GM21786 (cell line): ENCODE data around the gene SLC38A7.
A peak's percentile ranks its signal among the peaks of the same experiment; 100 is the strongest.
"Not testable (repeated sequence)": the region's sequence is repeated elsewhere in the genome, so short reads cannot be mapped to it uniquely, and the experiment has no call there.

ENCODE experiments used
- ATAC-seq: cut with Tn5 transposase; IDR thresholded peaks from one replicate; pipeline ENCODE4 v1.9.1; 2021; ENCODE audit not compliant: unreplicated experiment

Gene SLC38A7

DNA sequence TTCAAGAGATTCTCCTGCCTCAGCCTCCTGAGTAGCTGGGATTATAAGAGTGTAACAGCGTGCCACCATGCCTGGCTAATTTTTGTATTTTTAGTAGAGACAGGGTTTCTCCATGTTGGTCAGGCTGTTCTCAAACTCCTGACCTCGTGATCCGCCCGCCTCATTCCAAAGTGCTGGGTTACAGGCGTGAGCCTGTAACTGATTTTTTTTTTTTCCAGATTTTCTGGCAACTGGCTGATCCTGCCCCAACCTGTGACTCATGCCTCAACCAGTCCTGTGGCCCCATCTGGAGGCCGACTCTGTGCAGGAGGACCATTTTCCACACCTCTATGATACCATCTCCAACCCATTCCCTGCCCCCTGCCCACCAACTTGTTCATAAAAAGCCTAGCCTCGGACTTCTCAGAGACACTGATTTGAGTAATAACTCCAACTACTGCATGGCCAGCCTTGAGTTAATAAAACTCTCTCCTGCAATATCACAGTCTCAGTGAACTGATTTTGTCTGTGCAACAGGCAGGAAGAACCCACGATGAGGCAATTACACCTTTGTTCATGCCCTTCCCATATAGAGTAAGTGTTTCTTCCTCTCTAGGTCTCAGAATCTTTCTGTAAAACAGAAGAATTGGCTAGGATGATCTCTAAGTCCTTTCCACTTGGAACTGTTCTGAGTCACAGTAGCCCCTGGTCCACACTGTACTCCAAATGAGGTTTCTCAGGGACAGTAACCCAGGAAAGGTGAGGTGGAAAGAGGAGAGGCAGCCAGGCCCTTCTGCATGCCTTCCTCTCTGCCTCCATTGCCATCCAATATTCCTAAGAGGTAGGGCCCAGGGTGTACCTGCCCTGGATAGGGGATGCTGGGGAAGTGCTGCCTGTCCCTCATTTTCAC, 46.2 kb downstream of the SLC38A7 start:
- ATAC-seq: no peak

DNA sequence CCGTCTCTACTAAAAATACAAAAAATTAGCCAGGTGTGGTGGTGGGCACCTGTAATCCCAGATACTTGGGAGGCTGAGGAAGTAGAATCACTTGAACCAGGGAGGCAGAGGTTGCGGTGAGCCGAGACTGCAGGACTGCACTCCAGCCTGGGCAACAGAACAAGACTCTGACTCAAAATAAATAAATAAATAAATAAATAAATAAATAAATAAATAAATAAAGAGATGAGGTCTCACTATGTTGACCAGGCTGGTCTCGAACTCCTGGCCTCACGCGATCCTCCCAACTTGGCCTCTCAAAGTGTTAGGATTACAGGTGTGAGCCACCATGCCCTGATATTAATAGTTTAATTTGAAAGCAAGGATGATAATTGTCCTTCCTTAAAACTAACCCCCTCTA, 47.5 kb downstream of the SLC38A7 start:
- ATAC-seq: not testable (repeated sequence)

DNA sequence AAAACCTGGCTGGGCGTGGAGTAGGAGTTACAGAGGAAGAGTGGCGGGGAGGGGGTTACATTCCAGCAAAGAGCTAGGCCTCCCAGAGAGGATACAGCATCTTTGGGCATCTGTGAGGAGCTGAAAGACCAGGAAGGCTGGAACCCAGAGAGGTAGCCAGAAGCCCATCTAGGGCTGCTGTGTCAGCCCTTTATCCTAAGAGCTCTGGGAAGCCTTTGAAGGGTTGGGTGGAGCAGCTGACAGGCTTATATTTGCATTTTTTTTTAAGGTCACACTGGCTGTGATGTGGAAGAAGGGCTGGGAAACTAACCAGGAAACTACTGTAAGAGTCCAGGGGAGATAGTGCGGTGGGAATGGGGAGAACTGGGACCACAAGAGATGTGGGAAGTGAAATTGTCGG, 48.1 kb downstream of the SLC38A7 start:
- ATAC-seq: no peak

DNA sequence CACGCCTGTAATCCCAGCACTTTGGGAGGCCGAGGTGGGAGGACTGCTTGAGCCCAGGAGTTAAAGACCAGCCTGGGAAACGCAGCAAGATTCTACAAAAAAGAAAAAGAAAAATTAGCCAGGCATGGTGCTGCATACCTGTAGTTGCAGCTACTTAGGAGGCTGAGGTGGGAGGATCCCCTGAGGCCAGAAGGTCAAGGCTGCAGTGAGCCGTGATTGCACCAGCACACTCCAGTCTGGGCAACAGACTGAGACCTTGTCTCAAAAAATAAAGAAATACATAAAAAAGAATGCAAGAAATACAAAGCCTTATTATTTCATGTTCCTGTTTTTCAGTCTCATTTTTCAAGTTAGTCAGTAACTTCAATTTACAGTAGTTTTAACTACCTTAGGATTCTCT, 49.1 kb downstream of the SLC38A7 start:
- ATAC-seq: no peak

DNA sequence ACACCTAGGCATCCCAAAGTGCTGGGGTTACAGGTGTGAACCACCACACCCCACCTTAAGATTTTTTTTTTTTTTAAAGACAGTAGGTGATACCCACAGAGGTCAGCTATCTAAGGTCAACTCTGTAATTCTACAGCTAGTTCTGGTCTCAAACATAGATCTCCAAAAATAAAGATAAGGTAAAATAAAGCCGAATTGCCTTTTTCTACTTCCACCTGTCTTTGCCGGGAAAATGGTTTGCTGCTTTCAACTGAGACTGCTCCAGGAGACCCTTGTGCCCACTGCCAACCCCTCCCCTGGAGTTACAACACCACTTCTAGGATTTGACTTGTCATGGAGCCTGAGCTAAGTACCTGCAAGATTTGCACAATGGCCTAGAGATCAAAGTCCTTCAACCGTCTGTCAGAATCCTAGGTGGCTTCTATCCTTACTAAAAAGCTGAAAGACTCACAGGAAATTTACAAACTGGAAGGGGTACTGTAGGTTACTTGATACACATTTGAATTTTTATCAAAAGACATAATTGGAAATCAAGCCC, 50.2 kb downstream of the SLC38A7 start:
- no peak for ATAC-seq

DNA sequence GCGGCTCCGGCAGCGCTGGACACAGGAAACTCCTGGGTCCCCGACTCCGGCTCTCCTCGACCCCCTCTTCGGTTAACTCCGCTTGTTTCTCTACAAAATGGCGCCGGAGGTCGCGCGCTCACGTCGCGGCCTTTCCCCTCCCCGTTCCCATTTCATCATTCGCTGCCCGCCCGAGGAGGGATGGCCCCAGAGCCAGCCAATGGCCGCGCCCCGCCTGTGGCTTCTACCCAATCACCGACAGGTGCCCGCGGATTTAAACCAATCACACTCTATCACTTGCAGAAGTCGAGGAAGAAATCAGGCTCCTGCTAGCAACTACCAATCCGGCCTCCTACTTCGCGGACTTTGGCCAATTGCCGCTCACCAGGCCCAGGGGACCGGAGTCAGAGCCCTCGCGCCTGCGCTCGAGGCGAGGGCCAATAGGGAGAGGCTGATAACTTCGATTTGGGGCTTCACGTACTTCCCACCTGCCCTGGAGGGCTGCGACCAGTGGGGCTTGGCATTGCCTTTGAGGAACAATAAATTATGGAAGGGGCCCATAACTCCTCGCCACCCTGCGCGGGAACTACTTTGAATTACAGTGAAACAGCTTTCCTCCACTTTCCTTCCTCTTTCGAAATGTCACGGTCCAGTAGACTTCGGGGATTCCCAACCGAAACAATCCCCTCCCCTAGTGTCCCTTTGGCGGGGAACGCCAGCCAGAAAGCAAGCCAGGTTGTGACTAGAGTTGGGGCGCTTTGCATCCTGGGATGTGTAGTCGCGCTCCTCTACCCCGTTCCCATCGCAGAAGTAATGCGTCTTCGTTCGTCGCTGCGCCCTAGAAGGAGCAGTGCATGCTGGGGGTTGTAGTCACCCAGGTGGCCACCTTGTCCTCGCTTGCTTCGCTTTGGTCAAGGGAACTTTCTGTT, 54.6 kb downstream of the SLC38A7 start, which contains the start of gene CNOT1:
TSS of gene CNOT1 (minus strand) at position 94 of the 908 bp plus-strand sequence. CDS start 30,489 bp downstream, outside the sequence.
- ATAC-seq: peak; percentile 86

DNA sequence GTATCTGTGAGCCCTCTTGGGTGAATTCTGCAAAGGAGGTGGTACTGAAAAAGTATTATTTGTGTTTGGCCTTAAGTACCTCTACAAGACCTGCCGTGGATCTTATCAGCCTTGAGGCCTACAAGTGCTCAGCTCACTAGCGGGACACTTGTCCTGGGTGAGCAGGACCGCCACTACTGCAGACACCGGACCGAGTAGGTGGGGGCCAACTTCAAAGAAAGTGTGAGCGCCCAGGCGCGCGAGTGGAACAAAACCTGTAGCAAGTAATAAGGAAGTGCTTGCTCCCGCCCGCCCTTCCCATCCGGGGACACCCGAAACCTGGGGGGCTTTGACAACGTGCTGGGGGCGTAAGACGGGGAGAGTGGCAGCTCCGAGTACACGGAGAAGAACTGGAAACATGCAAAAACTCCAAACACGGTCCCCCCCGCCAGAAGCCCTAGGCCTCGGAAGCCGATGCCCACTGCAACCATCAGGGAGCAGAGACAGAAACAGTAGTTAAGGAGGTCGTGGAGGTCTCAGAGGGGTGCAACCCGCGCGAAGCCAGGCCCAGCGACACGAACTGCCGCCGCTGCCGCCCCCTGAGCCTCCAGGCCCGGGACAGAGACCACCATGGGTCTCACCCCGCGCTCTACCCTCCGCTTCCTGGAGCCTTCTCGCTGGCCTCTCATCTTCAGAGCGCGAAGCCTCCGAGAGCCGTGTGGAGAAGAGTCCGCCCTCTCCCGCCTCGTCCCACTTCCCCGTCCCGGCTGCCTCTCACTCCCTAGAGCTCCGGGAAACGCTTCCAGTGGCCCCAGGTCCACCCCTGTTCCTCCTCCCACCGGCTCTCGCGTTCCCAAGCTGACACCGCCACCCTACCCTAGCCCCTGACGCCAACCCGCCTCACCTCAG, 55.5 kb downstream of the SLC38A7 start:
- ATAC-seq: no peak

DNA sequence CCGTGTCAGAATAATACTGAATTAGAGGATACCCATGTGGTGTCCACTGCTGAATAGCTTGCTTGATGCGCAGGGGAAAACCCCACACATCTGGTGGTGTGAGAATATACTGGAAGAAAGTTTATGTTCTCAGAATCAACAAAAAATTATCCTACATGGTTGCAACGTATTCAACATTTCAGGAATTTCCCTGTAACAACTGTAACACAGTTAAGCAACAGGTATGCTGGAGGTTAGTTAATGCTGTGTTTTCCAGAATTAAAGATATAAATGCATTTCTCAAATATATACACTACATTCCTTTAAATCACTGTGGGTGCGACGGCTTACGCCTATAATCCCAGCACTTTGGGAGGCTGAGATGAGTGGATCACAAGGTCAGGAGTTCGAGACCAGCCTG, 60.4 kb downstream of the SLC38A7 start:
- no peak for ATAC-seq

DNA sequence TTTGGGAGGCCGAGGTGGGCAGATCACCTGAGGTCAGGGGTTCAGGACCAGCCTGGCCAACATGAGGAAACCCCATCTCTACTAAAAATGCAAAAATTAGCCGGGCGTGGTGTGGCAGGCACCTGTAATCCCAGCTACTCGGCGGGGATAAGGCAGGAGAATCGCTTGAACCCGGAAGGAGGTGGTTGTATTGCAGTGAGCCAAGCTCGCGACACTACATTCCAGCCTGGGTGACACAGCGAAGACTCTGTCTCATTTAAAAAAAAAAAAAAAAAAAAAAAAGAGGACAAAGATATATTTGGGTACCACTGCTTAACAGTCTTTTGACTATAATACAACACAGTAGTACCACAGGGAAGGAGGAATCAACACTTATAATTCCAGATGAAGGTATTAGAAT, 64.2 kb downstream of the SLC38A7 start:
- ATAC-seq: no peak

DNA sequence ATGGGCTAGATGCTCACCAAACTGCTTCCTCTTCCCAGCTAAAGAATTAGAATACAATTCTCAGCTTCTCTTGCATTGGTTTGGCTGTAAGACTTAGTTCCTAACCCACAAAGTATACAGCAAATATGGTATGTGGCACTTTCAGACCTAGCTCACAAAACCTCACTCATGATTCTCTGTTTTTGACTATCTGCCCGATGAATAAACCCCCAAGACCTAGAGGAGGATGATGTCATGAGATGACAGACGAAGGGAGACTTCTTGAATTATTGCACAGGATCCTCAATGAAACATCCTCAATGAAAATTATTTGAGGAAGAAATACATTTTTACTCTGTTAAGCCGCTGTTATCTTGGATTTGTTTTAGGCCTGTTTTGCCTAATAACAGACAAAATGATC, 69.3 kb downstream of the SLC38A7 start:
- ATAC-seq: no peak
